22Rv1 (cell line): Measurements from ENCODE around the gene IL32.

Source experiments
- H3K27ac ChIP-seq: fragments of 450-650 bp; 2 replicates; pipeline ENCODE4 v1.5.1; 2017
- ZFX ChIP-seq: fragments of 450-650 bp; IDR thresholded peaks from 2 replicates; pipeline ENCODE4 v1.6.1; 2017; ENCODE audit warnings: antibody characterized with exemption, borderline replicate concordance
- TF ChIP-seq, protein P1 (sequence below): fragments of 450-650 bp; IDR thresholded peaks from 2 replicates; pipeline ENCODE4 v1.5.1; 2017; ENCODE audit warnings: mild to moderate bottlenecking

The IL32 gene

DNA sequence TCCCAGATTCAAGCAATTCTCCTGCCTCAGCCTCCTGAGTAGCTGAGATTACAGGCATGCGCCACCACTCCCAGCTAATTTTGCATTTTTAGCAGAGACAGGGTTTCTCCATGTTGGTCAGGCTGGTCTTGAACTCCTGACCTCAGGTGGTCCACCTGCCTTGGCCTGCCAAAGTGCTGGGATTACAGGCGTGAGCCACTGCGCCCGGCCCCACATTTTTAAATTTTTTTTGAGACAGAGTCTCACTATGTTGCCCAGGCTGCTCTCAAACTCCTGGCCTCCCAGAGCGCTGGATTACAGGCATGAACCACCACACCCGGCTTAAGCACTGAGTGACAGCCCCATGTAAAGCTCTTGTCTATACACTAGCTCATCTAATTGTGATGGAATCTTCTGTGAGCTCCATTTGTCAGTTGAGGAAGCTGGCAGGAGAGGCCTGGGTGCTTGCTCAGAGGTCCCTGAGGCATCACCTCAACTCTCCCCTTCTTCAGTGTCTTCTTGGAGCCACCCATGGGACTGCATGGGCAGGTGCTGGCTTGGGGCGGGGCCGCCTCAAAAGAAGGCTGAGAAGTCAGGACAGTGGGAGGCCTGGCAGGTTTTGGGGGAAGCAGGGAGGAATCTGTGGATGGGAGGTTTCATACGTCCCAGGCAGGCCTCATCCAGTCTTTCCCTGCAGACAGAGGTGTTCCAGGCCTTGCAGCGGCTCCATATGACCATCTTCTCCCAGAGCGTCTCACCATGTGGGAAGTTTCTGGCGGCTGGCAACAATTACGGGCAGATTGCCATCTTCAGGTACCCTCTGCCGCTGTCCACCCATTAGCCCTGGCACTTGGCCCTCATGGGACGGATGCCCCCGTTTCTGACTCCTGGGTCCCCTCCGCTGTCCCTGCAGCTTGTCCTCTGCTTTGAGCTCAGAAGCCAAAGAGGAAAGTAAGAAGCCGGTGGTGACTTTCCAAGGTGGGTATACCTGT is 40.1 kb upstream of the IL32 start:
- H3K27ac ChIP-seq: peak overlapping the region; percentile 88
- no peak for TF ChIP-seq ZFX
- TF ChIP-seq, protein P1, sequence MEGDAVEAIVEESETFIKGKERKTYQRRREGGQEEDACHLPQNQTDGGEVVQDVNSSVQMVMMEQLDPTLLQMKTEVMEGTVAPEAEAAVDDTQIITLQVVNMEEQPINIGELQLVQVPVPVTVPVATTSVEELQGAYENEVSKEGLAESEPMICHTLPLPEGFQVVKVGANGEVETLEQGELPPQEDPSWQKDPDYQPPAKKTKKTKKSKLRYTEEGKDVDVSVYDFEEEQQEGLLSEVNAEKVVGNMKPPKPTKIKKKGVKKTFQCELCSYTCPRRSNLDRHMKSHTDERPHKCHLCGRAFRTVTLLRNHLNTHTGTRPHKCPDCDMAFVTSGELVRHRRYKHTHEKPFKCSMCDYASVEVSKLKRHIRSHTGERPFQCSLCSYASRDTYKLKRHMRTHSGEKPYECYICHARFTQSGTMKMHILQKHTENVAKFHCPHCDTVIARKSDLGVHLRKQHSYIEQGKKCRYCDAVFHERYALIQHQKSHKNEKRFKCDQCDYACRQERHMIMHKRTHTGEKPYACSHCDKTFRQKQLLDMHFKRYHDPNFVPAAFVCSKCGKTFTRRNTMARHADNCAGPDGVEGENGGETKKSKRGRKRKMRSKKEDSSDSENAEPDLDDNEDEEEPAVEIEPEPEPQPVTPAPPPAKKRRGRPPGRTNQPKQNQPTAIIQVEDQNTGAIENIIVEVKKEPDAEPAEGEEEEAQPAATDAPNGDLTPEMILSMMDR: no peak

GRCh38 chr16:3026003-3026378 is 39.4 kb upstream of the IL32 start:
- no peak overlapping the region for H3K27ac ChIP-seq
- TF ChIP-seq ZFX: no peak
- TF ChIP-seq, protein P1: no peak

DNA sequence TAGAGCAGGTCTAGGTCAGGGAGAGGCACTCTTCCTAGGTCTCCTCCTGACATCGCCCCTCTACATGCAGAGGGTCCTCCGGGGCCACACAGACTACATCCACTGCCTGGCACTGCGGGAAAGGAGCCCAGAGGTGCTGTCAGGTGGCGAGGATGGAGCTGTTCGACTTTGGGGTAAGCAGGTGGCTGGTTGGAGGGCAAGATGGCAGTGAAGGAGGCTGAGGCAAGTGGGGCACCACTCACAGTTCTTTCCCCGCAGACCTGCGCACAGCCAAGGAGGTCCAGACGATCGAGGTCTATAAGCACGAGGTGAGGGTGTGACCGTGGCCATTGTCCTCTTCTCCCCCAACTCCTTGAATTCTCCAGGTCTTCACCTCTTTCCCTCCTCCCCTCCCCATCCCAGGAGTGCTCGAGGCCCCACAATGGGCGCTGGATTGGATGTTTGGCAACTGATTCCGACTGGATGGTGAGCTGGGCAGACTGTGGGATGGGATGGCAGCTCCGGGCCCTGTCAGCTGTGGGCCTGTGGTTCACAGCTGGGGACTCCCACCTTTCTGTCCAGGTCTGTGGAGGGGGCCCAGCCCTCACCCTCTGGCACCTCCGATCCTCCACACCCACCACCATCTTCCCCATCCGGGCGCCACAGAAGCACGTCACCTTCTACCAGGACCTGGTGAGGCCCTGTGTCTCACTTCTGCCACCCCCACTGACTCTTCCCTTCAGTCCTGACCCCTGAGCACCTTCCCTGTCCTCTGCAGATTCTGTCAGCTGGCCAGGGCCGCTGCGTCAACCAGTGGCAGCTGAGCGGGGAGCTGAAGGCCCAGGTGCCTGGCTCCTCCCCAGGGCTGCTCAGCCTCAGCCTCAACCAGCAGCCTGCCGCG is 38.6 kb upstream of the IL32 start:
- no peak for TF ChIP-seq ZFX
- TF ChIP-seq, protein P1: no peak
- H3K27ac ChIP-seq: peak overlapping the region; percentile 70; the same call in 1 of the 2 replicates

- H3K27ac ChIP-seq: peak overlapping the region; percentile 70
- no peak for TF ChIP-seq ZFX
- TF ChIP-seq, protein P1: no peak
Observed at GRCh38 chr16:3027489-3027795, 38.0 kb upstream of the IL32 start.

- TF ChIP-seq, protein P1: peak; percentile 96
- TF ChIP-seq ZFX: no peak
Observed at GRCh38 chr16:3027983-3028715, 37.3 kb upstream of the IL32 start.

DNA sequence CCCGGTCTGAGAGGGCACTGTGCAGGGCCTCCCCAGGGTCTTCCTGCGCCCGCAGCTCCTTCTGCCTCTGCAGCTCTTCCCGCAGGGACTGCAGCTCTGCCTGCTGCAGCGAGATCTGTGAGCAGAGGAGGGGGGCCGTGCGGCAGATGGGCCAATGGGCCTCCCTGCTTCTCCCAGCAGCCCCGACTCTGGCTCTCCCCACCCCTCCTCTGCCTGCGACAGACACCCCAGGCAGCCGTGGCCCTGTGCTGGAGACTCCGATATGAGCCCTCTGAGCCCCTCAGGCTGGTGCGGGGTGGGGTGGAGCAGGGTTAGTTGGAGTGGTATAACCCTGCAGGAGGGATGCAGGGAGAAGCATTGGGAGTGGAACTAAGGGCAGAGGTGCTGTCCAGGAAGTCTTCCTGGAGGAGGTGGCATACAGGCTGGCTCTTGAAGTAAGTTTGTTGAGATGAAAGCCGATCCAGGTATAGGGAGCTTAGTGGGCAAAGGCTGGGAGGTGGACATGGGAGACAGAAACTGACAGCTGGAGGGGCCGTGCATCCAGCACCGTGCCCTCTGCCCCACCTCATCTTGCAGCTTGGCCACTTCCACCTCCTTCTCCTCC is 36.6 kb upstream of the IL32 start:
- TF ChIP-seq ZFX: no peak
- H3K27ac ChIP-seq: peak overlapping the region; percentile 70; the same call in 1 of the 2 replicates

More at GRCh38 chr16:3027983-3028715, 37.3 kb upstream of the IL32 start:
- H3K27ac ChIP-seq: peak overlapping the region; percentile 70
